ENCODE measurements around the gene ZNF512B.

Gene ZNF512B

DNA sequence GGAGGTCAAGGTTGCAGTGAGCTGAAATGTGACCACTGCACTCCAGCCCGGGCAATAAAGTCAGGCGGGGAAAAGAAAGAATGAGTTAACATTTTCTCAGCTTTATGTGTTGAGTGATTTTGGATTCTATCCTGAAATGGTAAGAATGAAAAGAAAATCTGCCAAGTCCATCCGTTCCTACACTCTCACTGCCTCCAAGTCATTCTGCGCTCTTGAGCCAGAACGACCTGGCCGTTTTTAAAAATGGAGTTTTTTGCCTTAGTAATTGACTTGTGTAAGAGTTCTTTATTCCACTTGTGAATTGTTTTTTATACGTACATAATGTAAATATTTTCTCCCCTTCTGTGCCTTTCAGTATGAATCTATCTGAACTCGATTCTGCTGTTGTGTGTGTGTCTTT is 46.1 kb downstream of the ZNF512B start:
- ATAC-seq, result no peak
- TF ChIP-seq BACH2 (CRISPR knock-in tag; IDR thresholded peaks at IDR 0.05; ENCODE audit: borderline replicate concordance), result no peak
- TF ChIP-seq ZFP30 (CRISPR knock-in tag; IDR thresholded peaks at IDR 0.05), result no peak
- no peak for TF ChIP-seq TCF4 (CRISPR knock-in tag; IDR thresholded peaks at IDR 0.05; ENCODE audit: borderline replicate concordance)
- no peak for TF ChIP-seq ZNF8 (CRISPR knock-in tag; IDR thresholded peaks at IDR 0.05)

DNA sequence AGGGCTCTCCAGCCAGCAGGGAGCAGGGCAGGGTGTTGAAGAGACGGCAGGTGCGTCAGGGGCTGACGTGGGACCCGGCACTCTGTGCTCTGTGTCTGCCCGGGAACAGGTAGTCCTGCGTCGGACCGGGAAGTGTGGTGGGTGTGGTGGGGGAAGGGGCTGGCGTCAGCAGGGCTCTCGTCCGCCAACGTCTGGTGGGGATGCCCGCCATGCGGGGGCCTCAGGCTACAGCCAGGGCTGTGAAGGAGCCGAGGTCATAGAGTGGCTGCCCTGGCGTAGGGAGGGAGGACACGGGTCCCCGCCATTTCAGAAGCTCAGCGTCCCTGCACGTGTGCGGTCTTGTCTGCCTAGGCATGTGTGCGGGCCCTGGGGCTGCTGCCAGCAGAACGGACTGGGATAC is 49.5 kb downstream of the ZNF512B start:
- TF ChIP-seq ISL1 (CRISPR knock-in tag; IDR thresholded peaks at IDR 0.05) (no peak), ZNF8 (CRISPR knock-in tag; IDR thresholded peaks at IDR 0.05) (no peak), TOX (CRISPR knock-in tag; IDR thresholded peaks at IDR 0.05; ENCODE audit: borderline replicate concordance) (no peak), ZFP30 (CRISPR knock-in tag; IDR thresholded peaks at IDR 0.05) (no peak), RARB (CRISPR knock-in tag; IDR thresholded peaks at IDR 0.05) (no peak), GLIS3 (CRISPR knock-in tag; IDR thresholded peaks at IDR 0.05) (no peak), PPARA (CRISPR knock-in tag; IDR thresholded peaks at IDR 0.05; ENCODE audit: borderline replicate concordance) (no peak), ESRRG (CRISPR knock-in tag; IDR thresholded peaks at IDR 0.05) (no peak), CSDC2 (CRISPR knock-in tag; IDR thresholded peaks at IDR 0.05) (no peak), ZNF565 (CRISPR knock-in tag; conservative IDR thresholded peaks at IDR 0.05; ENCODE audit: low read depth) (no peak), SNAI2 (CRISPR knock-in tag; IDR thresholded peaks at IDR 0.05) (no peak), TCF4 (CRISPR knock-in tag; IDR thresholded peaks at IDR 0.05; ENCODE audit: borderline replicate concordance) (no peak), OSR1 (CRISPR knock-in tag; IDR thresholded peaks at IDR 0.05) (no peak), BACH2 (CRISPR knock-in tag; IDR thresholded peaks at IDR 0.05; ENCODE audit: borderline replicate concordance) (no peak), ARNTL (CRISPR knock-in tag; IDR thresholded peaks at IDR 0.05; ENCODE audit: borderline replicate concordance, low read depth) (no peak)
- TF ChIP-seq, protein P1, sequence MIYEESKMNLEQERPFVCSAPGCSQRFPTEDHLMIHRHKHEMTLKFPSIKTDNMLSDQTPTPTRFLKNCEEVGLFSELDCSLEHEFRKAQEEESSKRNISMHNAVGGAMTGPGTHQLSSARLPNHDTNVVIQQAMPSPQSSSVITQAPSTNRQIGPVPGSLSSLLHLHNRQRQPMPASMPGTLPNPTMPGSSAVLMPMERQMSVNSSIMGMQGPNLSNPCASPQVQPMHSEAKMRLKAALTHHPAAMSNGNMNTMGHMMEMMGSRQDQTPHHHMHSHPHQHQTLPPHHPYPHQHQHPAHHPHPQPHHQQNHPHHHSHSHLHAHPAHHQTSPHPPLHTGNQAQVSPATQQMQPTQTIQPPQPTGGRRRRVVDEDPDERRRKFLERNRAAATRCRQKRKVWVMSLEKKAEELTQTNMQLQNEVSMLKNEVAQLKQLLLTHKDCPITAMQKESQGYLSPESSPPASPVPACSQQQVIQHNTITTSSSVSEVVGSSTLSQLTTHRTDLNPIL (CRISPR knock-in tag; IDR thresholded peaks at IDR 0.05; ENCODE audit: low read depth), result no peak
- TF ChIP-seq, protein P2, sequence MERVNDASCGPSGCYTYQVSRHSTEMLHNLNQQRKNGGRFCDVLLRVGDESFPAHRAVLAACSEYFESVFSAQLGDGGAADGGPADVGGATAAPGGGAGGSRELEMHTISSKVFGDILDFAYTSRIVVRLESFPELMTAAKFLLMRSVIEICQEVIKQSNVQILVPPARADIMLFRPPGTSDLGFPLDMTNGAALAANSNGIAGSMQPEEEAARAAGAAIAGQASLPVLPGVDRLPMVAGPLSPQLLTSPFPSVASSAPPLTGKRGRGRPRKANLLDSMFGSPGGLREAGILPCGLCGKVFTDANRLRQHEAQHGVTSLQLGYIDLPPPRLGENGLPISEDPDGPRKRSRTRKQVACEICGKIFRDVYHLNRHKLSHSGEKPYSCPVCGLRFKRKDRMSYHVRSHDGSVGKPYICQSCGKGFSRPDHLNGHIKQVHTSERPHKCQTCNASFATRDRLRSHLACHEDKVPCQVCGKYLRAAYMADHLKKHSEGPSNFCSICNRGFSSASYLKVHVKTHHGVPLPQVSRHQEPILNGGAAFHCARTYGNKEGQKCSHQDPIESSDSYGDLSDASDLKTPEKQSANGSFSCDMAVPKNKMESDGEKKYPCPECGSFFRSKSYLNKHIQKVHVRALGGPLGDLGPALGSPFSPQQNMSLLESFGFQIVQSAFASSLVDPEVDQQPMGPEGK (CRISPR knock-in tag; IDR thresholded peaks at IDR 0.05; ENCODE audit: borderline replicate concordance), result no peak
- TF ChIP-seq, protein P3, sequence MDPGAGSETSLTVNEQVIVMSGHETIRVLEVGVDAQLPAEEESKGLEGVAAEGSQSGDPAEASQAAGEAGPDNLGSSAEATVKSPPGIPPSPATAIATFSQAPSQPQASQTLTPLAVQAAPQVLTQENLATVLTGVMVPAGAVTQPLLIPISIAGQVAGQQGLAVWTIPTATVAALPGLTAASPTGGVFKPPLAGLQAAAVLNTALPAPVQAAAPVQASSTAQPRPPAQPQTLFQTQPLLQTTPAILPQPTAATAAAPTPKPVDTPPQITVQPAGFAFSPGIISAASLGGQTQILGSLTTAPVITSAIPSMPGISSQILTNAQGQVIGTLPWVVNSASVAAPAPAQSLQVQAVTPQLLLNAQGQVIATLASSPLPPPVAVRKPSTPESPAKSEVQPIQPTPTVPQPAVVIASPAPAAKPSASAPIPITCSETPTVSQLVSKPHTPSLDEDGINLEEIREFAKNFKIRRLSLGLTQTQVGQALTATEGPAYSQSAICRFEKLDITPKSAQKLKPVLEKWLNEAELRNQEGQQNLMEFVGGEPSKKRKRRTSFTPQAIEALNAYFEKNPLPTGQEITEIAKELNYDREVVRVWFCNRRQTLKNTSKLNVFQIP (CRISPR knock-in tag; IDR thresholded peaks at IDR 0.05; ENCODE audit: borderline replicate concordance, low read depth), result no peak
- TF ChIP-seq, protein P4, sequence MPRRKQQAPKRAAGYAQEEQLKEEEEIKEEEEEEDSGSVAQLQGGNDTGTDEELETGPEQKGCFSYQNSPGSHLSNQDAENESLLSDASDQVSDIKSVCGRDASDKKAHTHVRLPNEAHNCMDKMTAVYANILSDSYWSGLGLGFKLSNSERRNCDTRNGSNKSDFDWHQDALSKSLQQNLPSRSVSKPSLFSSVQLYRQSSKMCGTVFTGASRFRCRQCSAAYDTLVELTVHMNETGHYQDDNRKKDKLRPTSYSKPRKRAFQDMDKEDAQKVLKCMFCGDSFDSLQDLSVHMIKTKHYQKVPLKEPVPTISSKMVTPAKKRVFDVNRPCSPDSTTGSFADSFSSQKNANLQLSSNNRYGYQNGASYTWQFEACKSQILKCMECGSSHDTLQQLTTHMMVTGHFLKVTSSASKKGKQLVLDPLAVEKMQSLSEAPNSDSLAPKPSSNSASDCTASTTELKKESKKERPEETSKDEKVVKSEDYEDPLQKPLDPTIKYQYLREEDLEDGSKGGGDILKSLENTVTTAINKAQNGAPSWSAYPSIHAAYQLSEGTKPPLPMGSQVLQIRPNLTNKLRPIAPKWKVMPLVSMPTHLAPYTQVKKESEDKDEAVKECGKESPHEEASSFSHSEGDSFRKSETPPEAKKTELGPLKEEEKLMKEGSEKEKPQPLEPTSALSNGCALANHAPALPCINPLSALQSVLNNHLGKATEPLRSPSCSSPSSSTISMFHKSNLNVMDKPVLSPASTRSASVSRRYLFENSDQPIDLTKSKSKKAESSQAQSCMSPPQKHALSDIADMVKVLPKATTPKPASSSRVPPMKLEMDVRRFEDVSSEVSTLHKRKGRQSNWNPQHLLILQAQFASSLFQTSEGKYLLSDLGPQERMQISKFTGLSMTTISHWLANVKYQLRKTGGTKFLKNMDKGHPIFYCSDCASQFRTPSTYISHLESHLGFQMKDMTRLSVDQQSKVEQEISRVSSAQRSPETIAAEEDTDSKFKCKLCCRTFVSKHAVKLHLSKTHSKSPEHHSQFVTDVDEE (CRISPR knock-in tag; IDR thresholded peaks at IDR 0.05), result no peak
- no peak for ATAC-seq

DNA sequence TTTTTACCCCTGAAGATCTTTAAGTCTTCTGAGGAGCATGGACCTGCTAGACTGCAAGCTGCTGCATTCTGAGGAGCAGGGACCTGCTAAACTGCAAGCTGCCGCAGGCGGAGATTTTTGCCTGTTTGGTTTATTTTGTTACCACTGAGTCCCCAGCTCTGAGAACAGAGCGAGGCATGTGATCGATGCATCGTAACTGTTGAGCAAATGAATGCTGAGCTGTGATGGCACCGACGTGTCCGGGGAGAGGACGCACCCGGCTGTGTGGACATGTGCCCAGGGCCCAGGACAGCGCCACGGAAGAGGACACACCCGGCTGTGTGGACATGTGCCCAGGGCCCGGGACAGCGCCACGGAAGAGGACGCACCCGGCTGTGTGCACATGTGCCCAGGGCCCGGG is 50.6 kb downstream of the ZNF512B start:
- no peak for ATAC-seq
- TF ChIP-seq ARNTL (CRISPR knock-in tag; IDR thresholded peaks at IDR 0.05; ENCODE audit: borderline replicate concordance, low read depth), result no peak
- TF ChIP-seq PPARA (CRISPR knock-in tag; IDR thresholded peaks at IDR 0.05; ENCODE audit: borderline replicate concordance), result no peak
- TF ChIP-seq, protein P1 (CRISPR knock-in tag; IDR thresholded peaks at IDR 0.05; ENCODE audit: low read depth), result no peak
- TF ChIP-seq GLIS3 (CRISPR knock-in tag; IDR thresholded peaks at IDR 0.05), result no peak
- TF ChIP-seq ZFP30 (CRISPR knock-in tag; IDR thresholded peaks at IDR 0.05), result no peak
- TF ChIP-seq TOX (CRISPR knock-in tag; IDR thresholded peaks at IDR 0.05; ENCODE audit: borderline replicate concordance), result no peak
- no peak for TF ChIP-seq ZNF70 (CRISPR knock-in tag; IDR thresholded peaks at IDR 0.05)

Data from SK-N-SH treated with all-trans-retinoic acid at 6 μM for 48 hours (cell line).